SU-DHL-6 (cell line): ENCODE results near the gene KLHL9.

ENCODE experiments used
- CTCF ChIP-seq: fragments of 200-600 bp; sonication (generic); IDR thresholded peaks from one replicate; pipeline ENCODE4 v1.5.1; 2017; ENCODE audit warnings: antibody characterized with exemption, mild to moderate bottlenecking, low read length, moderate library complexity; ENCODE audit not compliant: insufficient read depth, poor library complexity, severe bottlenecking
- EZH2phosphoT487 ChIP-seq: fragments of 200-600 bp; sonication (generic), shearing (Covaris generic); conservative IDR thresholded peaks from 2 replicates; pipeline ENCODE4 v1.6.1; 2018; ENCODE audit warnings: mild to moderate bottlenecking, antibody characterized with exemption, low read length, moderate library complexity, mixed read lengths

- TF ChIP-seq CTCF (no peak), EZH2phosphoT487 (no peak)
Measured at GRCh38 chr9:21348430-21348970, 13.3 kb upstream of the KLHL9 start.
